ENCODE measurements around the gene MOCOS.

MOCOS gene

DNA sequence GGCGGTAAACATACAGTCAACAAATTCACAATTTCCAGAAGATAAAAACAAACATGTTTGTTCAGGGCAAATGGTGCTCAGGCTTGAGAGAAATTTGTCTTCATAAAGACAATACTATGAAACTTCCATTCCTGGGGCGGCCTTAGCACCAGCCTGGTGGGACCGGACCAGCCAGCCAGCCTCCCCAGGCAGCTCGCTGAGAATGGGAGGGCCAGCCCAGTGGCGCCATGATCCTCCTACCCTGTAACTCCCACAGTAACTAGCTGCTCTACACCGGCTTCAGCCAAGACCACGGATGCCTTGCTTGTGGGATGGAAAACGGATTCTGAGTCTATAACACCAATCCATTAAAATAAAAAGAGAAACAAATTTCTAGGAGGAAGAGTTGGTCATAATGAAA, 86.0 kb downstream of the MOCOS start:
- DNase-seq (ENCODE audit: low read depth in 3 of 3) = no peak

DNA sequence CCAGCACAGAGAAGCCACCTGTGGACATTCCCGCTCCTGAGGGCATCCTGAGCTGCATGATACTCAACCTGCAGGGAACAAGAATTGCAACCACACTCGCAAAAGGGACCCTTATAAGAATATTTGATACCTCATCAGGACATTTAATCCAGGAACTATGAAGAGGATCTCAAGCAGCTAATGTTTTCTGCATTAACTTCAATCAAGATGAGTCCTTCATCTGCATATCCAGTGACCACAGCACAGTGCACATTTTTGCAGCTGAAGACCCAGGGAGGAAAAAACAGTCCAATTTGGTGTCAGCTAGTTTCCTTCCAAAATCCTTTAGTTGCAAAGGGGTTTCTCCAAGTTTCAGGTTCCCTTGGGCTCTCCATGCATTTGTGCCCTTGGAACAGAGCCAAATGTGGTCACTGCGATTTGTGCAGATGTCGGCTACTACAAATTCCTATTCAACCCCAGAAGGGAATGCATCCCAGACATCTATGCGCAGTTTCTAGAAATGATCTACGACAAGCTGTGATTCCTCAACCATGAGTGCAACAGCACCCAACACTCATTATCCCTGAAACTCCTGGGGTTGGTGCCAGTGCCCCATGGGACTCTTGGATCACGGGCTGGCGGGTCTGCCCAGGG, 86.9 kb downstream of the MOCOS start:
- no peak for DNase-seq (ENCODE audit: low read depth in 3 of 3)

DNA sequence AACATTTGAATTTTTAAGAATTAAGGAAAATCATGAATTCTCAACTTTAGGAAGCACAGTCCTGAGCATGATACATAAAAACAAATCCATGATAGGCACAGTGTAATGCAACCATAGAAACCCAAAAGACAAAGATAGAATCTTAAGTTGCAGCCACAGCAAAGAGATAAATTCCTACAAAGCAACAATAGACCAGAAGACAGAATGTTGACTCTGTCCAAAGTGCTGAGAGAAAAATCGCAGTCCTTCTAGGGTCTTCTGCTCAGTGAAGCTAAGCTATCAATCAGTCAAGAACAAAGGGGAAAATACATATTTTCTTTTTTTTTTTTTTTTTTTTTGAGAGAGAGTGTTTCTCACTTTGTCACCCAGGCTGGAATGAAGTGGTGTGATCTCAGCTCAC, 88.3 kb downstream of the MOCOS start:
- DNase-seq (ENCODE audit: low read depth in 3 of 3) = no peak

DNA sequence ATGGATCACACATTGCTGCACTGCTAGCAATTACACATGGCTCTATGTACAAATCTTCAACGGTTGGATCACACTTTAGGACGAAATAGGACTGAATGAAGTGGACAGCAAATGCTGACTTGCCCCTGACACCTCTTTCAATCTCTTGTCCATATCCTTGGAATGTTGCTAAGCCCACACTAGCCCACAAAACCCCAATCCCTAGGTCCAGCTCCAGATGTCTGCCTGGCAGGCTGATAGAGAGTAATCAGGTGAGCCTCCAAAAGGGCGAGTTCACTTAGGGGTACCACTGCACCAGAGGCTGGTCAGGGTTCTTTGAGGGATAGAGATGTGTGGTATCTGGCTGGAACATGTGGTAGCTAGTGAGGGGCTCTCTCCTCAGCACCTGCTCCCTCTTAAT, 91.7 kb downstream of the MOCOS start:
- no peak for DNase-seq (ENCODE audit: low read depth in 3 of 3)

DNA sequence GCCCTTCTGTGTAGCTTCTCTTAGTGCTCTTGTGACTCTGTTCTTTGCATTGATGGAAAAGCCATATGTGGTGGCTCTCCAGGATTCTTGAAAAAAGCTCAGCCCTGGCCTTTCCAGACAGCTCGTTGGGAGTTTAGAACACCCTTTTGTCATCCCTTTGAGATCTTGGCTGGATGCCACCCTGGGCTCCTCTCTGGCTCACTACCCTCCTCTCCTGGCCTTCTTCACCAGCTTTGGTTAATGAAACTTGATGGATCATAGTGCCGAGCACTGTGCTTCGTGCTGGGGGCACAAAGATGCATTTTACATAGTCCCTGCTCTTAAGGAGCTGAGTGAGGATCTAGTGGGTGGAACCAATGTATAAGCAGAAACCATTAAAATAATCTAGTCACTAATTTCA, 94.6 kb downstream of the MOCOS start:
- no peak for DNase-seq (ENCODE audit: low read depth in 3 of 3)

DNA sequence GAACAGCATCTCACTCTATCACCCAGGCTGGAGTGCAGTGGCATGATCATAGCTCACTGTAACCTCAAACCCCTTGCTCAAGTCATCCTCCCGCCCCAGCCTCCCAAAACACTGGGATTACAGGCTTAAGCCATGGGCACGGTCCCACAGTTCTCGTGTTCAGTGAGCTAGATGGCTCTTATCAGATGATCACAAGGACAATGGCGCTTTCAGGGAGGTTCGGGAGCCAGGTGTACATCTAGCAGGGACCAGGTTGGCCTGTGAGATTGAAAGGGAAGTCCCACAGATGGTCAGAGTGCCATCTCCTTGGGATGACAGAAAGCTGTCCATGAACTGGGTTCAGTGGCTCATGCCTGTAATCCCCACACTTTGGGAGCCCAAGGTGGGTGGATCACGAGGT, 96.2 kb downstream of the MOCOS start:
- no peak for DNase-seq (ENCODE audit: low read depth in 3 of 3)

DNA sequence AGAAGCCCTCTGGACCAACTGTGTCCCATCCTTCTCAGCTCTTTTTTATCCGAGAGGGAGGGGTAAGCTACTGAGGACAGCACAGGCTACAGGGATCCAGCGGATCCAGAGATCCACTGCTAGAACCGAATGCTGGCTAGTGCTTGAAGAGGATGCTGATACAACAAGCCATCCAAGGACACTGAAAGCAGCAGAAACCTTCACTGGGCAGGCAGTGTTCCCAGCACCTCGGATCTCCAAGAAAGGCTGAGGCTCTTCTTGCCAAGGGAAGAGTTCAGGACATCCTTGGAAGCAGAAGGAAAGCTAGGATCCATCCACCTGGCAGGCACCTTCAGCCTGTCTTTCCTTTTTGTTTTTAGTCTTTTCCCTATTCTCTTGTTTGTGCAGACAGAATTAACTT, 97.0 kb downstream of the MOCOS start:
- DNase-seq (ENCODE audit: low read depth in 3 of 3) = no peak

DNA sequence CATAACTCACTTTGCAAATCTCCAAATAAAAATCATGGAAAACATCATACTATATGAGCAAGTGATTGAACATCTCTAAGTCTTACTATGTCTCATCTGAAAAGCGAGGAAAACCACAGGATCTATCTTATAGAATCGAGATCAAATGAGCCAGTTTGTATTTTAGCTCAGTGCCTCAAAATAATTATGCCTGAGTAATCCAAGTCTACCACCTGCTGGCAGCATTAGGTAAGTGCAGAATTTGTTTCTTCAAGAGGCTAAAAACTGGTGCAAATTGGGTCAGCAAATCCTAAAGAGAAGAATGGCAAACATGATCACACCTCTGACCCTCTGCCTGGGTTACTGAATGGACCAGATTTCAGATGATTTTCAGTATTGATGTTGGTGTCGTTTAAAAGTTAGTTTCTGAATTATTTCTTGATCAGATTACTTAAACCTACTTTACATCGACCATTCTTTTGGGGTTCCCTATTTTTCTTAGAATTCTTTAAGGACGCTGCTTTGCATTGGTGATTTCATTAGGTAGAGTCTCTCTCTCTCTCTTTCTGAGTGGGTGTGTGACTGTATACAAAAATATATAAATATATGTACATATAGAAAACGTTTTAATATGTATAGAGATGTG, 97.5 kb downstream of the MOCOS start:
- DNase-seq (ENCODE audit: low read depth in 3 of 3) = peak in 2 of 3 experiments; percentile 15 to 30

DNA sequence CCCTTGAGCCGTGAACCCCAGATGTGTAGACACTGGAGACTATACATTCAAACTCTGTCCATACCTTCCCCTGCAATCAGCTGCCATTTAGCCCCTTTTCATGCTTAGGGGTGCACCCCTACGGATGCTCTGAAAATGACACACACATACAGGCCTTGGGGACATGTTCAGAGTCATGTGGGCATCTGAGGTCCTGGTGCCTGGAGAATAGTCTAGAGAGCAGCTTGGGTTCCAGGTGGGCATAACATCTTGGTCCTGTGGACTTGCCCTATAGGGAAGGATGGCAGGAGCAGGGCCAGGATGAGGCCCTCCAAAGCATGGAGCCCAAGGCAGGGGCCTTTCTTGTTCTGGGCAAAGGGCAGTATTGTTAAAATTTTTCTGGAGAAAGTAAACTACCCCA, 100.4 kb downstream of the MOCOS start:
- DNase-seq (ENCODE audit: low read depth in 3 of 3) = no peak

DNA sequence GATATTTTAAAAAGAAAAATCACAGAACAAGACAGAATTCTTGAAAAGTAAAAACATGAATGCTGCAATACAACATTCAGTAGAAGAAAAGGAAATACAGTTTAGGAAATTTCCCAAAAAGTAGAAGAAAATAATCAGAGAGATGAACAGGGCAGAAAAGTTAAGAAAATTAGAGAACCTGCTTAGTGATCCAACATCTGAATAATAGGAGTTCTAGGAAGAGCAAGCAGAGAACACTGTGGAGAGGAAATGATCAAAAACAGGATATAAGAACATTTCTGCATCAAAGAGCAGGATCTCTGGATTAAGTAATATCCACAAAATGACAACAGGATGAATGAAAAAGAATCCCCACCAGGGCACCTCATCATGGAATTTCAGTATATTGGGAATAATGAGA, 101.4 kb downstream of the MOCOS start:
- DNase-seq (ENCODE audit: low read depth in 3 of 3) = no peak

DNA sequence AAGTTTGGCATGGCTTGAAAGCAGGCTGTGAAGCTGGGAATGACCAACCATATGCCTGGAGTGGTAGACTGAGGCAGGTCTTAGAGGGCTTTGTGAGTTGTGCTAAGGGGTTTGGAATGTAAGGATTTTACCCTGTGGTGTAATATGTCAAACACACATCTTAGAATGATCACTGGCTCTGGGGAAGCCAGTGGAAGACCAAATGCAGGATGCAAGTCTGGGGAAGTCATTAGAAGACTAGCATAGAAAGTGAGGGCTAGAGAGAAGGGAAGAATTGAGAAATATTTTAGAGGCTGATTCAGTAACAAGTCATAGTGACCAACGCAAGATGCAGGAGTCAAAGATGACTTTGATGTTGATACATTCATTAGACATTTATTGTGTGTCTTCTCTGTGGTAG, 106.7 kb downstream of the MOCOS start:
- no peak for DNase-seq (ENCODE audit: low read depth in 3 of 3)

DNA sequence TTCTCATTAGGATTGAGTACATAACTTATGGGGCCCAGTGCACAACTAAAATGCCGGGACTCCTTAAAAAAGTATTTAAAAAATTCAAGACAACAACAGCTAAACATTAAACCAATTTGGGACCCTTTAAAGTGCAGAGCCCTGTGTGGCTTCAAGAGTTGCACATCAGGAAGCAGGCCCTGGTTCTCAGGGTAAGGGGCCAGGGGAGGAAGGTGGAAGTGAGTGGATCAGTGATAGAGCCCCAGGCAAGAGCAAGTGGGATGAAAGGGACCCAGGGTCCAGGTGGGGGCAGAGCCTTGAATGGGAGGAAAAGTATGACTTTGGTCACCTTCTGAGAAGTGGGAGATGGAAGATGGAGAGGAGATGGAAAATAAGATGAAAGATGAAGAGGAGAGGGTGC, 107.9 kb downstream of the MOCOS start:
- DNase-seq (ENCODE audit: low read depth in 3 of 3) = no peak

DNA sequence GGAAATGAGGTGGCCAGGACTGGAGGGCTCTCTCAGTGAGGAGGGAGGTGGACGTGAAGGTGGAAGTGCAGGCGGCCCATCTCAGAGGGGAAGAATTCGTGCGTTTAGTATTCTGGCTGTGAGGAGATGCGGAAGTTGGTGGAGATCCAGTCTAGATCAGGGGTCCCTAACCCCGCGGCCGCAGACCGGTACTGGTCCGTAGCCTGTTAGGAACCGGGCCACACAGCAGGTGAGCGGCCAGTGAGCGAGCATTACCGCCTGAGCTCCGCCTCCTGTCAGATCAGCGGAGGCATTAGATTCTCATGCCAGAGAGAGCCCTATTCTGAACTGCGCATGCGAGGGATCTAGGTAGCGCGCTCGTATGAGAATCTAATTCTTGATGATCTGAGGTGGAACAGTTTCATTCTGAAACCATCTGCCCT, 108.6 kb downstream of the MOCOS start:
- DNase-seq (ENCODE audit: low read depth in 3 of 3) = no peak

DNA sequence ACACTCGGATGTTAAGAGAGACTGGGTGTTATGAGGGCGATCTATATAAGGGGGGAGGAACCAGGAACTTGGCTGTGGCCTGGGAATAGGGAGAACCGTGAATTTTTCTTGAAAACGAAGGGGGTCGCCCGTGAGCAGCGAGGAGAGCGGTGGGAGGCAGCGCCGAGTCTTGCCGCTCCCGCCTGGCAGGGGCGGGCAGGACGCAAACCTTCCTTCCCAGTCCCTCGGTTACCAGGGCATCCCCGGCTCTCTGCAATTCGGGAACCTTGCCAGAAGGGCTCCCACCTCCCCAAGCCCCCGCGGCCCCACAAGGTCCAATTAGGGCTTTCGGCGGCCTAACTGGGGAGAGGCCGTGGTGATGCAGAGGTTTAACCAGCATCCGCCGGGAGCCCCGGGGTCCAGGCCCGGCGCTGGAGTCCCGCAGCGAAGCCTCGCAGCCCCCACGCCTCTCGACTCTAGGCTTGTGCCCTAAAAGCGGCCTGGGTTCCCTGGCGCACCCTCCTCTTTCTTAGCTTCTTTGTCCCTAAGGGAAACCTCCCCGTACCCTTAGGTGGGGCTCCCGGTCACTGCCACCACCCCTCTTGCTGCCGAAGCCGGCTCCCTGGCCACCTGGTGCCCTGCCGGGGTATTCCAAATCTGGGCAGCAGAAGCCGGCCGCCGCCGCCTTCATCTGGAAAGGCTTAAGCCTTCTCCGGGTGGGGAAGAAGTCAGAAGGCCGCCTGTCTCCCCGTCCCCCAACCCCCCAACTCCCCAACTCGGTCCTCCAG, 109.5 kb downstream of the MOCOS start:
- peak in 1 of 3 experiments; percentile 21 for DNase-seq (ENCODE audit: low read depth in 3 of 3)

DNA sequence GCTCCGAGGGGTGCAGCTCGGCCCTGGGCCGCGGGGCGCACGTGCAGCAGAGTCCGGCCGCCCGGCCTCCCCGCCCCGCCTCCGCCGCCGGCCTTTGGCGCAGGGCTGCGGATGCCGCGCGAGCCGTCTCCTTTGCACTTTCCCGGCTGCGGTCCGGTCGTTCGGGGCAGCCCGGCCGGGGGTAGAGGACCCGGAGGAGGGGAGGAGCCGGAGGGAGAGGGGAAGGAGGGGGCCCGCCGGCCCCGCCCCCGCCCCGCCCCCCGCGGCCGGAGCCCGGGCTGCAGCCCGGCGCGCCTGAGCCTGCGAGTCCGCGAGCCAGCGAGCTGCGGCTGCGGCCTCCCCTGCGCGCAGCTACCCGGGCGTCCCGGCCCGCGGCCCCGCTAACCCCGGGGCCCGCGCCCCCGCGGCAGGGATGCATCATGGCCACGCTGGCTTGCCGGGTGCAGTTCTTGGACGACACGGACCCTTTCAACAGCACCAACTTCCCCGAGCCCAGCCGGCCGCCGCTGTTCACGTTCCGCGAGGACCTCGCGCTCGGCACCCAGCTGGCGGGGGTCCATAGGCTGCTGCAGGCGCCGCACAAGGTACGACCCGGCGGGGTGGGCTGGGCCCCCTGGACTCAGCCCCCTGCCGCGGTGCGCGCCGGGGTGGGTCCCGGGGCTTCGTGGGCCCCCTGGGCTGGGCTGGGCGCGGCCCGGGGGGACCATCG, 110.3 kb downstream of the MOCOS start, which contains the start of gene FHOD3:
Gene FHOD3, plus strand, starts transcription at position 297 of the 709 bp plus-strand sequence. Its CDS starts 123 bp downstream, at position 420.
- DNase-seq (ENCODE audit: low read depth in 3 of 3) = no peak

DNA sequence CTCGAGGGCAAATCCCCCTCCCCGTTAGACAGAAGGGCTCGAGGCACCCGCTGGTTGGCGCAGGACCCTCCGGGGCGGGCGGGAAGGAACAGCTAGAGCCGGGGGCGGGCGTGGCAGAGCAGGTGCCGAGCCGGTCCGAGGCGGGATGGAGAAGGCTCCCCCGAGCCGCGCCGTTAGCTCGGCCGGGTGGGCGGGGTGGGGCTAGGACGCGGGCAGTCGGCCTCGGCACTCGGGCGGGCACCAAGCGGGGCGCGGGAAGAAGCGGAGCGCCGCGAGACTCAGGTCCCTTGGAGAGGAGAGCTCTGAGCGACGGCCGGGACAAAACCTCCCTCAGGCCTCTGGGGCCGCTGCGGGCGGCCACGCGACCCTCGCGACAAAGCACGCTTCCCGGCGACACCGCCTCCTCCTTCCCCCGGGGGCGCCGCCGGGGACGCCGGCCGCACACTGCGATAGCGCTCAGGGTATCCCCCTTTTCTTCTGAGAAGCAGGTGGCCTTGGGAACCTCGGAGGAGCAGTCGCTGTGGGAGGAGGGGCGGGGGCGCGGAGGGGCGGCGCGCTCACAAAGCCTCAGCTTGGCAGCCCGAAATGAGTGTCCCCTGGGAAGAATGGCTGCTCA, 110.9 kb downstream of the MOCOS start:
- DNase-seq (ENCODE audit: low read depth in 3 of 3) = no peak

DNA sequence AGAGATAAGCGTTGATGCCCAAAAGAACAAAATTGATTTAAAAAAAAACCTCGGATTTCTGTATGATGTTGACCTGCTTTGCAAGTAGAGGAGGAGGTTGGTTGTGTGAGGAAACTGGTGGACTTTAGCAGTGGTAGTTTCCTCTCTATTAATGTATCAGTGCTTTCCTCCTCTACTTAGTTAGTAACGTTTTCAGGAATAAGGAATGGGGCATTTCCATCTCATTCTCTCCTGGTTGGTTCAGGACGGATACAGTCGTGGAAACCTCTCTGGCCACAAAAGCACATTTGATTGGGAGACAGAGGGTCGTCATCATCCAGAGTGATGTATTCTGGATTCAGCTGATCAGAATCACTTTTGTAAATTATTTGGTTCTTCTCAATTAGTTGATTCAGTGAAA, 111.7 kb downstream of the MOCOS start:
- no peak for DNase-seq (ENCODE audit: low read depth in 3 of 3)

DNA sequence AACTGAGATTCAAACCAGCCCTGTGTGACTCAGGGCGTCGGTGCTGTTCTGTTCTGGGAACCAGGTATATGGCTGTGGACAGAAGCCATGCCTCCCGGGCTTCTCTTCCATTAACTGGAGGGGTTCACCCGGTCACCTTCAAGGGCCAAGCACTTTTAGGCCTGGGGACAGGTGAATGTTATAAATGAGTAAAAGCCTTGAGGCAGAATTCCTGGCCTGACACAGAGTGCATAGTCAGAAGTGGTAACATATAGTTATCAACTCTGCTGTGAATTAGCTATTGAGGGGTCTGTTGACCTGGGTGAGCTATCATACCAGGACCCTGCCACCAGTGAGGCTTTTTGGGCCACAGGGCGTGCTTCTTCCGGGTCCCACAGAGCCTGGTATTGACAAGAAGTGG, 112.9 kb downstream of the MOCOS start:
- no peak for DNase-seq (ENCODE audit: low read depth in 3 of 3)

DNA sequence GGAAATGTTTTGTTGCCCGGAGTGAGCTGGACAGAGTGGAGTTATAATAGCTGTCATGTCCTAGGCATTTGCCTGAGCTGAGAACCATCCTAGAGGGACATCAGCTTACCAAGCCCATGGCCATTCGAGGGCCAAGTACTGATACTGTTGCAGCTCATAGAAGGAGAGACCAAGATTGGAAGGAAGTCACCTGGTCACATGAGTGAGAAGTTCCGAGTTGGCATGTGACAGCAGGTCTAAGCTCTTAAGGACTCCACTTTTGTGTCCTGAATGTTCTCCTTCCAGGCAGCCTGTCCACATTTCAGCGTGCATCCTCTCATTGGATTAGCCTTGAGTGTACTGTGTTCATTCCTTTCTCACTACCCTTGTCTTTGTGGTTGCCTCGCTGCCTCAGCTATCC, 114.6 kb downstream of the MOCOS start:
- DNase-seq (ENCODE audit: low read depth in 3 of 3) = no peak

DNA sequence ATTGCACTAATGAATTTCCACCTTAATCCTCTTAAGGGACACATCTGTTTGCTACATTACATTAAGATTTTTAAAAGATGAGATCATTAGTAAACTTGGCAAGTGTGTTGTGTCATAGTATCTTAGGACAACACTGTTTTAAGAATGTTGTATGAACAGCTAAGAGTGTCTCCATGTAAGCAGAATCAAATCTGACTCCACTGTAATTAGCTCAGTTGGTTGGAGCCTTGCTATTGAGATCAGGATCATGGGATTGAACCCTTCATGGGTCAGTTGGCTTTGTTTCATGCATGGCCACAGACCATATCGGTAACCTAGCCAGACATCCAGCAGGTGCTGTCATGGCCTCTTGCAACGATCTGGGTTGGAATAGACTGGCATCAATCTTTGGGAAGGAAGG, 115.4 kb downstream of the MOCOS start:
- no peak for DNase-seq (ENCODE audit: low read depth in 3 of 3)

DNA sequence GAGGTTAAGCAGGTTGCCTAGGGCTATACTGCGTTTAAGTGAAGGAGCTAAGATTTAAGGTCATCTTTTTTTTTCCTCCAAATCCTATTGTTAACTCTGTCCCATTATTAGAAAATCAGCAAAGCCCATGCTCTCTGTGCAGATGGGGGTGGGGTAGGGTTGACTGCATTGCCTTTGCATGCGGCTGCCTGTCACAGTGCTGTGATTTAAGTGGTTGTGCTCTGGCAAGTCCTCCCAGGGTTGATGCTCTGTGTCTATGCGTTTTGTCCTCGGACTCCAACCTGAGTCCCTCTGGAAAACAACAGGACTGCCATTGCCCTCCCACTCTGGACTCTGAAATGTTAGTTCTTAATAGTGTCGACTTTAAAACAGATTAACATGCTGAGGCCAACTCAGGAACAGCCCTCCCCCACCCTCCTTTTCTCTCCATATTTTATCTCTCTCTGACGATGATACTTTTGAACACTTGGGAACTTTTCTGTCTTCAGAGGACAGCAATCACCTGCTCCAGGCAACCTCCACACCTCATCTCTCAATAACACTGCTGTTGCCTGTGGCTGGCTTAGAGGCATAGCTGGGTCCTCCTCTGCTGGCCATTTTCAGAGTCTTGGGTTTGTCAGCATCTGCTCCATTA, 116.0 kb downstream of the MOCOS start:
- DNase-seq (ENCODE audit: low read depth in 3 of 3) = no peak

DNA sequence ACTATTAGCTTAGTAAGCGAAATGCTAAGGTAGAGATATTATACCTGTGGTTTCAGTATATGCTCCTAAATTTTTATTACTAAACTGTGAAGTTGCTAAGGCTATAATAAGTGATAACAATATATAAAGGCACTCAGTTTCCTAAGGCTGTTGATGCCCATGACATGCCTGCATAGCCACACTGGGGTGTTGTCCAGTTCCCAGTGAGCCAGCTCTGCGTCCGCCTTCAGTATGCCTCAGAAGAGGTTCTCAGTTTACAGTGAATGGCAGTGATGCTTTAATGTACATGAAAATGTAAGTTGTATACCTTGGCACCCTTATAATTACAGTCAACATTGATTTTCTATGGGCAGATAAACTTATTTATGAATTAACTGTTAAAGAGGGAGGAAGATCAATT, 117.4 kb downstream of the MOCOS start:
- no peak for DNase-seq (ENCODE audit: low read depth in 3 of 3)

Measured in stimulated activated CD4-positive, alpha-beta T cell treated with anti-CD3 and anti-CD28 coated beads, TNF-alpha, amount 100 ng/mL, for 24 hours (primary cell).